Measurements from ENCODE around the gene ZFAND3. TPM values are rescaled to one million over a fixed set of nuclear protein-coding genes. Genes with fewer than 3 reads are reported as not detected.

The ZFAND3 gene
- total and polyA plus RNA-seq, 2 of the 4 experiments (the other 2 are of a cell fraction), result 10.9 to 26.7 TPM

- Histone ChIP-seq H3K4ac (ENCODE audit: low read depth, low read length) (no peak overlapping the region), H4K8ac (ENCODE audit: low read depth in 2 of 2, low read length in 2 of 2) (no peak overlapping the region), H3K56ac (ENCODE audit: extremely low read depth, insufficient read depth, low read length) (no peak overlapping the region), H3K9ac (ENCODE audit: low read depth, low read length) (no peak overlapping the region), H3K9me1 (ENCODE audit: insufficient read depth, low read length) (no peaks in the 10 kb centered on the region), H2AK5ac (ENCODE audit: low read depth, low read length) (no peak overlapping the region), H2BK5ac (ENCODE audit: low read depth, low read length, poor library complexity, severe bottlenecking) (no peak overlapping the region), H3K23ac (ENCODE audit: low read depth, low read length) (no peak overlapping the region), H3K36me3 (ENCODE audit: control insufficient read depth, insufficient read depth, low read length) (no peaks in the 10 kb centered on the region), H3K79me1 (ENCODE audit: low read depth in 1 of 2, low read length in 2 of 2) (peaks cover 0 to under 1% of the 10 kb centered on the region in 2 experiments; a peak in 1 of 4 replicates), H3K4me2 (ENCODE audit: low read depth, low read length) (no peak overlapping the region), H2AFZ (replicated peaks; ENCODE audit: low read length, poor library complexity) (no peak overlapping the region), H2BK20ac (ENCODE audit: low read depth, low read length) (no peak overlapping the region), H3K27me3 (ENCODE audit: control insufficient read depth, insufficient read depth, low read length) (peaks cover 11% of the 10 kb centered on the region), H4K5ac (ENCODE audit: low read depth, low read length) (no peak overlapping the region), H3K27ac (ENCODE audit: insufficient read depth, low read length) (no peak overlapping the region), H3K9me3 (ENCODE audit: control insufficient read depth, insufficient read depth, low read length) (no peaks in the 10 kb centered on the region), H3K18ac (ENCODE audit: low read depth, low read length) (no peak overlapping the region), H2AK9ac (replicated peaks; ENCODE audit: low read depth, low read length, poor library complexity) (no peak overlapping the region), H4K91ac (ENCODE audit: insufficient read depth, low read depth, low read length) (no peak overlapping the region), H3K4me3 (ENCODE audit: insufficient read depth, low read depth, low read length) (no peak overlapping the region), H3K14ac (replicated peaks; ENCODE audit: low read depth, low read length) (no peak overlapping the region), H4K20me1 (ENCODE audit: insufficient read depth, low read length) (no peaks in the 10 kb centered on the region), H3K4me1 (ENCODE audit: control insufficient read depth, insufficient read depth, low read length) (peaks cover 3% of the 10 kb centered on the region; the same call in 1 of the 2 replicates), H2BK120ac (ENCODE audit: low read depth, low read length) (no peak overlapping the region), H2BK15ac (ENCODE audit: low read depth, low read length) (no peak overlapping the region)
- in situ Hi-C loops (cut with MboI; ENCODE audit: low sequenced_read_pairs) (no loop called here), intact Hi-C loops (cut with micrococcal nuclease) (no loop called here), dilution Hi-C loops (cut with HindIII; ENCODE audit: low sequenced_read_pairs, unreplicated experiment) (no loop called here)
- WGBS, 2 experiments (ENCODE audit: extremely low coverage in 2 of 2, insufficient read length in 1 of 2), result no CpG with 5 or more reads among the region's 1 CpG
- CTCF ChIA-PET, result interaction anchor here (0.6 kb wide), 1 partner anchor 199 kb away, joined by 3 read pairs; no protein-coding TSS in a partner anchor
- TF ChIP-seq FOS (IDR thresholded peaks at IDR 0.05; ENCODE audit: low read depth, low read length) (no peak), RAD21 (IDR thresholded peaks at IDR 0.05; ENCODE audit: low read length) (no peak), NFE2L2 (IDR thresholded peaks at IDR 0.05; ENCODE audit: low read depth, low read length) (no peak), MAZ (IDR thresholded peaks at IDR 0.05; ENCODE audit: borderline replicate concordance, low read depth, low read length) (no peak), MAFK (IDR thresholded peaks at IDR 0.05; ENCODE audit: low read depth, low read length) (no peak), RCOR1 (IDR thresholded peaks at IDR 0.05; ENCODE audit: insufficient replicate concordance, low read length) (no peak), CTCF (conservative IDR thresholded peaks at IDR 0.05; ENCODE audit: low read depth, low read length) (no peak), CEBPB (IDR thresholded peaks at IDR 0.05; ENCODE audit: low read depth, low read length) (no peak), SMC3 (IDR thresholded peaks at IDR 0.05; ENCODE audit: low read depth, low read length) (no peak), CHD1 (IDR thresholded peaks at IDR 0.05; ENCODE audit: low read depth, low read length) (no peak), USF2 (IDR thresholded peaks at IDR 0.05; ENCODE audit: low read depth, low read length) (no peak), BHLHE40 (IDR thresholded peaks at IDR 0.05; ENCODE audit: low read depth, low read length) (no peak), MXI1 (IDR thresholded peaks at IDR 0.05; ENCODE audit: borderline replicate concordance, low read depth, low read length) (no peak), POLR2A (IDR thresholded peaks at IDR 0.05; ENCODE audit: low read depth, low read length) (no peak), RFX5 (IDR thresholded peaks at IDR 0.05; ENCODE audit: low read depth, low read length) (no peak)
- TF ChIP-seq, protein P1, sequence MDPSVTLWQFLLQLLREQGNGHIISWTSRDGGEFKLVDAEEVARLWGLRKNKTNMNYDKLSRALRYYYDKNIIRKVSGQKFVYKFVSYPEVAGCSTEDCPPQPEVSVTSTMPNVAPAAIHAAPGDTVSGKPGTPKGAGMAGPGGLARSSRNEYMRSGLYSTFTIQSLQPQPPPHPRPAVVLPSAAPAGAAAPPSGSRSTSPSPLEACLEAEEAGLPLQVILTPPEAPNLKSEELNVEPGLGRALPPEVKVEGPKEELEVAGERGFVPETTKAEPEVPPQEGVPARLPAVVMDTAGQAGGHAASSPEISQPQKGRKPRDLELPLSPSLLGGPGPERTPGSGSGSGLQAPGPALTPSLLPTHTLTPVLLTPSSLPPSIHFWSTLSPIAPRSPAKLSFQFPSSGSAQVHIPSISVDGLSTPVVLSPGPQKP (IDR thresholded peaks at IDR 0.05; ENCODE audit: borderline replicate concordance, low read depth, low read length), result no peak
- ATAC-seq (ENCODE audit: low read depth) (no peak), DNase-seq (no peak)
- POLR2A ChIA-PET (ENCODE audit: unreplicated experiment), result no interaction called here
- BruUV-seq (replicated peaks), result no TSS peak
Observed at GRCh38 chr6:37812841-37813240, 6.7 kb upstream of the ZFAND3 start.

All from IMR-90 (cell line).